ENCODE data around the gene ATP12A.

Gene ATP12A

DNA sequence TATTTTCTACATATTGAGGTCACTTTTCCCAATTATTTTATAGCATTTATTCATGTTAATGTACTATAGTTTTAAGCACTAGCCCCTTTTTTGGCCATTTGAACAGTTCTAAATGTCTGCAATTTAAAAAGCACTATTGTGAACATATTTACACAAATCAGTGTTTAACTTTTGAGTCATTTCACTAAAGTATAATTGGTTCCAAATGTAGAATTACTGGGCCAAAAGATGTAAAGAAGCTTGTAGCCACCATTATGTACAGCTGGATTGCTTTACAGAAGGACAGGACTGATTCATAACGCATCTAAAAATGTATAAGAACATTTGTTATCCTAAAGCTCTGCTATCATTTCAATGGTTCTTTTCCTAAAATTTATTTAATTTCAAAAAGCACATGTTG lies 16.6 kb upstream of the ATP12A start:
- DNase-seq = no peak

DNA sequence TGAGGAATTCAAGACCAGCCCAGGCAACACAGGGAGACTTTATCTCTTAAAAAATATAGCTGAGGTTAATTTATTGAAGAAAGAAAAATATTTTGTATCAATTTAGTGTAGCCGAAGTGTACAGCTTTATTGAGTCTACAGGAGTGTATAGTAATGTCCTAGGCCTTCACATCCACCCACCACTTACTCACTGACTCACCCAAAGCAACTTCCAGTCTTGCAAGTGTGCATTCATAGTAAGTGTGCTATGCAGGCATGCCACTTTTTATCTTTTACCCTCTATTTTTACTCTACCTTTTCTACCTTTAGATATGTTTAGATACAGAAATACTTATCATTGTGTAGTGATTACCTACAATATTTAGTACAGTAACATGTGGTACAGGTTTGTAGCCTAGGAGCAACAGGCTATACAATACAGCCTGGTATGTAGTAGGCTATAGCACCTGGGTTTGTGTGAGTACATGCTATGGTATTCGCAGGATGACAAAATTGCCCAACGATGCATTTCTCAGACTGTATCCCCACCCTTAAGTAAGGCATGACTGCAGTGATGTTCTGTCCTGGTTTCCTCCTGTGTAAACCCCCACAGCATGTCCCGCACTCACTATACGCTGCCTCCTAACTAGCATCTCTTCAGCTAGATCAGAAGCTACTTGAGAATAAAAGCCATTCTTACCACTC lies 15.3 kb upstream of the ATP12A start:
- no peak for DNase-seq

DNA sequence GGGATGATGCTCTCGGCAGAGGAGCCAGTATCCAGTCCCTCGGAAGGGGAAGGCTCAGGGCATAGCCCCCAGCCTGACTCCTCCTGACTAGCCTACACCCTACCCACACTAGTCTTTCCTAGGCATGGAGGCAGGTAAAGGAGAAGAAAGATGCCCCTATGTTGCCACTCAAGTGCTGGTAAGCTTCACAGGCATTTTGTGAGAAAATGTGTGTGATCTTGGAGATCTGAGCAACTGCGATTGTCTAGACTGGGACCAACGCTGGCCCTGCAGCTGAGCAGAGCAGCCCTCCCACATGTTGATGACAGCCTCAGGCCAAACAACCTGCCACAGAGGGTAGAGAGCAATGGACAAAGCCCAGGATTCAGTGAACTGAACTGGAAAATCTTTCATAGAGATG lies 11.7 kb upstream of the ATP12A start:
- no peak for DNase-seq

DNA sequence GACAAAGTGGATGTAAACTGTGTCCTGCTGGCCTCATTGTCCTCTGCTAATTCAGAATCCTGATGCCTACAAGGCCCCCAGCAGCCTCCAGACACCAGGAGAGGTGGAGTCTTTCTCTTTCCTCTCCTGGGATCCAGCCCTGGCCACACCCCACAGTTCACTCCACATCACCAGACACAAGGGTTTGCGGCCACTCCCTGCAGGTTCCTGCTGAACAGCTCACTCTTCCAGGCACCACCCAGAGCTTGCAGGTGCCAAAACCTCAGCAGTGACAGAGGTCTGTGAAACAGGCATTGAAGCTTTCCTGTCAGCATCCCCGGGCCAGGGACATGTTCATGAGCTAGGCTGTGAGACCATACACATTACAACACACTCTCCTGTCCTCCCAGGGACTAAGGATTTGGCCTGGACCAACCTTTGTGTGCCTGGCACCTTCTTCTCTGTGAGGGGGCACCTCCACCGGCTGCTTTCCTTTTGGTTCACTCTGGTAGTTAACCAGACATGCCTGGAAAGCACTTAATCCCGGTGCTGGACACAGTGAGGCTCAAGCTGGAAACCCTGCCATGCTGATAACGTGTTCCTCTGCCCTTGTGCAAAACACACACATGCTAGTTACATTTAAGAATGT lies 11.1 kb upstream of the ATP12A start:
- DNase-seq = no peak

DNA sequence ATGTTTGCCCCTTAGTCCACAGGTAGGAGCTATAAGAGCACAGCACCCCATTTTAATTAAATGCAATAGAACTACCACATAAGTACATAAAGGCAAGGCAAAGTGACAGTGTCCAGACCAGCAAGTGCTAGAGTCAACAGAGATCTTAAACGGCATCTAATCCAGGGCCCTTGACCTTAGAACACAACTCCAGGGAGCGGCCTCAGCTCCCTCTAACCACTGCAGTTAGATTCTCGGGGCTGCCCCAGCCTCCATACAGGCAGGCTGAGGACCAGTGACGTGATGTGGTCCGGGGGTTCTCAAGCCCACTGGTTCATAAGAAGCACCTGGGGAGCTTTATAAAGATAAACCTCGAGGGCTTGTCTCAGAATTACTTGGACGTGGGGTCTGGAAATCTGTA lies 10.0 kb upstream of the ATP12A start:
- DNase-seq = no peak

DNA sequence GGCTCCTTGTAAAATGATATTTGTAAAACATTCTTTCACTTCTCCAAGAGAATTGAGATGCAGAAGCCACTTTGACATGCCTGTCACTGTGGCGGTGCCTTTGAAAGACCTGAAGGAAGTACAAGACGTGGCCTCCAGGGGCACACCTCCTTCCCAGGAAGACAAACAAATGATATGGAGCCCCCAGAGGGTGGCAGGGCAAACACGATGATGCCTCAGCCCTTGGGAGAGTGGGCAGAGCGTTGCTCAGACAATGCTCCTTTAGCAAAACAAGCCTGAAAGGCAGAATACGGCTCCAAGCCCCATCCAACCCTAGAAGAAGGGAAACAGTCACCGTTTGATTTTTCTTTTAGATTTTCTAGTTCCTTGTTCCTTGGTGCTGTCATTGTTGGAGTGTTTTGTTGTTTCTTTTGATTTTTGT lies 9.2 kb upstream of the ATP12A start:
- no peak for DNase-seq

DNA sequence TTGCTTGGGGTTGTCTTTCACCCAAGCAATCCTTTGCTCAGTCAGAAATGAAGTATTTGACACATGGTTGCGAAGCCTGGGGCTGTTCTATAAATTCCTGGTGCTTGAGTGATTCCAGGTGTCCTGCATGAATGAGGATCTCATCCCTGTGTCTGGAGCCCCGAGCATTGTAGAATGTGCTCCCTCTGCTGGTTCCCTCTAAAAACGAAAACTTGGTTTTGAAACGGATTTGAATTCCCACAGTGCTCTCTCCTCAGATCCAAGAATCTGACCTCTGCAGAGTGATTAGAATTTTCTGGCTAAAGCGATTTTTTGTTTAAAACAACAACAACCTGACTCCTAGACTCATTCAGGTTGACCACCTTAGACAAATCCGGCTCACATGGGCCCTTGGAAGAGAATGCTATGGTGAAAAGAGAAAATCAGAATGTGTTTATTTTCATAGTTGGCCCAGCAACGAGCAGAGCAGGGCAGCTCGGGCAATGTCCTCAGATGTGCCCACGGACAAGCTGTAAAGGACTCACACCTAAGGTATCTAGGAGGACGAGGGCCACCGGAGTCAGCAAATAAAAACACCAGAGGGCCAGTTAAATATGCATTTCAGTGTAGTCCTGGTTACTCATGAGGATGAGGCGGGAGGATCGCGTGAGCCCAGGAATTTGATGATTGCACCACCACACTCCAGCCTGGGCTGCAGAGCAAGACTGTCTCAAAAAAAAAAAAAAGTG lies 8.7 kb upstream of the ATP12A start:
- DNase-seq = peak; percentile 5 to 30

DNA sequence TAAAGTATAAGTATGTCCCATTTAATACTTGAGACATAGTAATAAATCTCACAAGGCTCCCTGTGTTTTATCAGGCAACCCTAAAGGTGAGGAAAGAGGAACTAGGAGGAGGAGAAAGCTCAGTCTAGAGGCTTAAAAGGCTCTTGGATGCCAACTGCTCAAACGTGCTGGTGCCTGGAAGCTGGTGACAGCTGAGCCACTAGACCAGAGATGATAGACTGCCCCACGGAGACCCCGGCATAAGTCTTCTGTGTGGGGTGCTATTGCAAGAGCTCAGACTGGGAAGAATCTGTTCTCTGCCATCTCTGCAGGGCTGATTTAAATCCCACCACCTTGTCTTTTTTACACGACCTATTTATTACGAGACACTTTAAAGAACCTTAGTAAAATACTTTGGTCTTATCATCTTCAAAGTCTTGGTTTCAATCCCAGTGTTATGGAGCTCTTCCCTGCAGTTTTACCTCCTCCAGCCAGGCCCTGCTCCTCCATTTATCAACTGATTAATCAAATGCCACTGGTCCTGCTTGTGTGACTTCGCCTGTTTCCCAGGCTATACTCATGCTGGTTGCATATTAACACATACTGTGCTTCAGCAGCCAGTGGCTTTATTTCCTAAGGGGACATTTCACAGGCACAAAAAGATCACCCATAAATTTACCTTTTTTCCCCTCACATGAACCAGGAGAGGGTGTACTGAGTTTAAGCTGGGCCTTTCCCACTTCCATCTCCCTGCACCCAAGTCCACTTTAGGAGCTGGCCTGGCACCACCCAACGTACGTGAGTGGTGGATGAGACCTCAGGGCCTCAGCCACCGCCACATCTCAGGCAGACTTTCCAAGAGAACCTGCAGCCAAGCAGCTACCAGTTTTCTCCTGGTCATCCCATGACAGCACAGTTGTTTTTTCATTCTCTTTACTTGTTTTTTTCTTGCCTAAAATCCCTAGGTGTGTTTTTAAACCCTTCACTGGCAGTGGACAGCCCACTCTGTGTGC lies 7.8 kb upstream of the ATP12A start:
- DNase-seq = no peak

DNA sequence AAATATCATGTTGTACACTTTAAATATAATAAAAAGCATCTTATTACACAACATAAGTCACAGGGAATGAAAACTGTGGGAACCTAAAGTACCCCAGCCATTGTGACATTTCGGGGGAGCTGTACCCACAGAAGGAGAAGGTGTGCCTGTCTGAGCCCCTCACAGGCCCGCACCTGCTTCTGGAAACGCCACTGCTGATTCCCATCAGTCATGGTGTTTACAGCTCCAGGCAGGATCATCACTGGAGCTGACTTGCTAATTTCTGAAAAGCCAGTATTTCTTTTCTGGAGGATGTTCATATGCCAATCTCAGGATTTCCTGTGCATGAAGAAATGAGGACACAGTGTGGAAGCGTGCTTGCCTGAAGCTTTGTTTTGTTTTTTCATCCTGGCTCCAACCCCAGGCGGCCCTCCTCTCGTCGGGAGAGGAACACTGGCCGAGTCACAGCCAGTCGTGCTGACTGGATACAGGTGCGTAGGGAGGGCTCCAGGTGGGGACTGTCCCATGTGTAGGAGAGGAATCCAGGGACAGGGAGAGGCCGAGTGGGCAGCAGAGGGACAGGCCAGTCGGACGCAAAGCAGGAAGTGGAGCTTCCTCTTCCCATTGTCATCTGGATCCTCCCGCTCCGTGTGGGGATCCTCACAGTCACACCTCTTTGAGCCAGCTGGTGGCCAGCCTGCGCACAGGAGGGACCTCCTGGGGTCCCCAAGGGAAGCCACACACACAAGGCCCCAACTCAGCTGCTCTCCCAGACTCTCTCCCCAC lies 4.2 kb upstream of the ATP12A start:
- no peak for DNase-seq

DNA sequence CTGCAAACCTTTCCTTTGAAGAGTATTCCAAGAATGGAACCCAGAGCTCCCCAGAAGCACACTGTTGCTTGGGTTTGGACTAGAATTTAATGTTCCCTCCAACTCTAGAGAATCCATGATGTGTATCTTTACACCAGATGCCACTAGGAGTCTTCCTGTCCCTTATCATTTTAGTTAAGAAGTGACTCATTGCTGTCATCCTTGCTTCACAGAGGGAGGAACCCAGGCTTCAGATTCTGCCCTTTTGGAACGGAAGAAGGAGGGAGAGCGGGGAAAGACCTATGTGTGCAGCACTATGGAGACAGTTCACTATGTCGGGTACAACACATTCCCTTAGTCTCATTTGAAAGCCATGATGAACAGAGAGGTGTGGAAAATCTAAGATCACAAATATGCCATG lies 2.1 kb upstream of the ATP12A start:
- no peak for DNase-seq

DNA sequence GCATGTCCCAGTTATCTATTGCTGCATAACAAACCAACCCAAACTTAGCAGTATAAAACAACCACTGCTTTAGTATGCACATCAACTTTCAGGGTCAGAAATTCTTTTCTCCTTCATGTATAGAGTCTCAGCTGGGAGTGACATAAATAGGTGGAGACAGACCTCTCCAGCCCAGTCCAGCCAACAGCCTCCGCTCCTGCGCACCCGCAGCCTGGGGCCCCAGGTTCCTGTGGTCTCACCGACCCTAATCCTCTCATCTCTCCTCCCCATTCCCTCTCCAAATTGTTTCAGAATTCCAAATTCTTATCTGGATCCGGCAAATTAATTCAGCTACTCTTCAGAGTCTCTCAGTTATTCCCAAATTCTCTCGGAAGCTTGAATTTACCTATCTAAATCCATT lies 522 bp upstream of the ATP12A start:
- DNase-seq = no peak

DNA sequence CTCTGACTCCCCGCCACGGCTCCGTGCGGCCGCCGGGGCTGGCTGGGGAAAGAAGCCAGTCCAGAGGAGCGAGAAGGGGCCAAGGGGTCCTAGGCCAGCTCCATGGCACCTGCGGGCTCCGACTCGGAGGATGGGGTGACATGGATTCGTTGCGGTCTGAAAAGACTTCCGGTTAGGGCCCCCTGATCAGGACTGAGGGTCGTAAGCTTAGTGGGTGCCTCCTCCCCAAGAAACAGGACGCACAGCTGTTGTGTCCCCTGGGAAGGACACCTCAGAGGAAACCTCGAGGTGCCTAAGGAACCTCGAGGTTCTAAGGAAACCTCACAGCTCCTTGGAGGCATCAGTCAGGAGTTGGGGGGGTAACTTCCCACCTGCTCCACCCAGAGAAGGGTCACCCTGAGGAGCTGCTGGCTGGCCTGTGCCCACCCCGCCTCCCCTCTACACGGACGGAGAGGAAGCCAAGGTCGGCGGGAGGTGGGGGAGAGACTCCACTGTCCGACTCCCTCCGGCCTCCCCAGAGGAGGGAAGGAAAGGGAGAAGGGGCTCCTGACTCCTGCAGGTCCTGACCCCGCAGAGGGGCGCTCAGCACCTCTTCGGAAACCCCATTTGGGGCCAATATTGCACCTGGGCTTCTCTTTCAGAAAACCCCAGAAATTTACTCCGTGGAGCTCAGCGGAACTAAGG lies 855 bp downstream of the ATP12A start:
- DNase-seq = no peak

DNA sequence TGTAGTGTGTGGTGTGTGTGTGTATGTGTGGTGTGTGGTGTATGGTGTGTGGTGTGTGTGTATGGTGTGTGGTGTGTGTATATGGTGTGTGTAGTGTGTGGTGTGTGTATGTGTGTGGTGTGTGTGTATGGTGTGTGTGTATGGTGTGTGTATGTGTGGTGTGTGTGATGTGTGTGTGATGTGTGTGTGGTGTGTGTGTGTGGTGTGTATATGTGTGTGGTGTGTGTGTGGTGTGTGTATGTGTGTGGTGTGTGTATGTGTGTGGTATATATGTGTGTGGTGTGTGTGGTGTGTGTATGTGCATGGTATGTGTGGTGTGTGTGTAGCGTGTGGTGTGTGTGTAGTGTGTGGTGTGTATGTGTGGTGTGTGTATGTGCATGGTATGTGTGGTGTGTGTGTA lies 1.7 kb downstream of the ATP12A start:
- no peak for DNase-seq

DNA sequence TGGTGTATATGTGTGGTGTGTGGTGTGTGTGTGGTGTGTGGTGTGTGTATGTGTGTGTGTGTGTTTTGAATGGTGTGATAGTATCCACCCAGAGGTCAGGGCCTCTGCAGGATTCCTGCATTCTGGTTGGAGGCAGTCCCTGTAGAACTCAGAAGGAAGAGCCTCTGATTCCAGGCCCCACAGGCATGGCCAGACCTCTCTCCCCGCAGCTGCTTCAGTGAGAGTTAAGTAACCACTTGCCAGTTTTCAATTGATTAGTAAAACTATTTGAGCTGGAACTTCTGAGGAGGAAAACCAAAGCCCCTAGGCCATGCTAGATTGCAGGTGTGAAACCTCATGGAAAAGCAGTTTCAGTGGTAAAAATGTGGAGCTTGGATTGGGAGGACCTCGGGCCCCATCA lies 2.1 kb downstream of the ATP12A start:
- DNase-seq = no peak

DNA sequence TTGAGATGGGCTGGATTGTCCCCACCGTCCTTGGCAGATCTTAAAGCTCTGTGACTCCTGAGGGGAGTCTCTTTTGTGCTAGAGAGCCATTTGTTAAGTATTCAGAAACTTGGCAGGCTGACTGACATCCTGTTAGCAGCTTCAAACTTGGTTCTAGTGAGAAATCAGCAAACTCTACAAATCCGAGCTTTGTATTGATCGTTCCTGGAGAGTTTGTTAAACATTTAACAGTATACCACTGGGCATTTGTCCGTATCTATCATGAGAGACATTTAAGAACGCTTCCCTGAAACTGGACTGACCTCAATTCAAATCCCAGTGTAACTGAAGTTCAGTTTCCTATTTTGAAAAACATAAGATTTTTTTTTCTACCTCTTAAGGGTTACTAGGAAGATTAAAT lies 3.1 kb downstream of the ATP12A start:
- DNase-seq = no peak

DNA sequence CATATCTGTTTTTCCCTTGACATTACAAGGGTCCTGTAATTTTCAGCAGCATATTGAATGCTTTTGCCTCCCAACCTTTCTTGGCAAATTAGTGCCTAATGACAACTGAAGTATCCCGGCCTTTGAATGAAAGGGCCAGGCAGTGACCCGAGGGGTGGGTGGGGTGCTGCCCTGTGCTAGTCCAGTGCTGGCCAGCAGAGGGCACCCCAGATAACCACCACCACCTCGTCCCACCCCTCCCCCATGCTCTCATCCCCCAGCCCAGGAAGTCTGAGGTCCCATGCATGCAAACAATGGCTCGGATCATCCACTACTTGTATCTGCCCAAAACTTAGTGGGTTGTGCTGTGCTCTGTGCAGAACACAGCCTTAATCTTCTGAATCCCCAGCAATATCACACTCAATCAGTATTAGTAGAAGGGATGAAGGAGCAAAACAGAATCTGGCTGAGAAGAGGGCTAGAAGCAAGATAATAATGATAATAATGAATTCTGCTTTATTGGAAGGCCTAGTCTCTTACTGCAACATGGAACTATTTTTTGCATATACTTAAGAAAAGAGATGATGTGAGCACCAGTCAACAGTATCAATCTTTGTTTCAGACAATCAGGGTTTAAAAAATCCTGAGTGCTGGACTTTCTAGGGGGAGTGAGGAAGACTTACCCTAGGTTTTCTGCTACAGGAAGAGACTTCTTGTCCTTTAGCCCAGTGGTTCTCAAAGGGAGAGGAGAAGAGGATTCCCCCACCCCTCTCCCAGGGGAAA lies 3.8 kb downstream of the ATP12A start:
- peak in 1 of 2 experiments; percentile 2 for DNase-seq

DNA sequence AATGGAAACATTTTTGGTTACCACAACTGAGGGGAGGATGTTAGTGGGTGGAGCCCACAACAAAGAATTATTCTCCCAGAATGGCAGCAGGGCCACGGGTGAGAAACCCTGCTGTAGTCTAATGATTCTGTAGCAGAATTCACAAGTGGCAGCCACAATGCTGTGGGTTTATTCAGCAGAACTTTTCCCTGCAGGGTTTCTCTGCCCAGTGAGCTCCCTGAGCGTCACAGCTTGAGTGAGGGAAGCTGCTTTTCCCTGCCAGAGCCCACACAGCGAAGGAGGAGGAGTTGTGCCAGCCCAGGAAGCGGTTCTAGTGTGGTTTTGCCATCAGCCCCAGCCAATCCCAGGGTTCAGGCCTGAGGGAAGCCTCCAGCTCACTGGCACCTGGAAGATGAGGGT lies 4.4 kb downstream of the ATP12A start:
- no peak for DNase-seq

DNA sequence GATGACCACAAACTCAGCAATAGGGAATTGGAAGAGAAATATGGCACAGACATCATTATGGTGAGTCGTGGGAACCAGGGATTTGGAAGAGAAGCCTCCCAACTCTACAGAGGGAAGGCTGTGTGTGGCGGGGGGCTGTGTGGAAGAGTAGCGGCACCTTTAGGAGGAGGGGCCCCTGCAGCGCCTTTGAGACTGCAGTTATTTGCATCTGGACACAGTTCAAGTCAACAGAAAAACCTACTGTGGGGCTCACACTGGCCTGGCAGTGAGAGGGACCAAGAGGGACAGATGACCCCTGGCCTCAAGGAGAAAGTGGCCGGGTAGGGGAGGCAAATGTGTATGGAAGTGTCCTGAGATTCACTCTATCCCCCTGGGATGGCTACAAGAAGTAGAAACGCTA lies 5.1 kb downstream of the ATP12A start:
- DNase-seq = no peak

DNA sequence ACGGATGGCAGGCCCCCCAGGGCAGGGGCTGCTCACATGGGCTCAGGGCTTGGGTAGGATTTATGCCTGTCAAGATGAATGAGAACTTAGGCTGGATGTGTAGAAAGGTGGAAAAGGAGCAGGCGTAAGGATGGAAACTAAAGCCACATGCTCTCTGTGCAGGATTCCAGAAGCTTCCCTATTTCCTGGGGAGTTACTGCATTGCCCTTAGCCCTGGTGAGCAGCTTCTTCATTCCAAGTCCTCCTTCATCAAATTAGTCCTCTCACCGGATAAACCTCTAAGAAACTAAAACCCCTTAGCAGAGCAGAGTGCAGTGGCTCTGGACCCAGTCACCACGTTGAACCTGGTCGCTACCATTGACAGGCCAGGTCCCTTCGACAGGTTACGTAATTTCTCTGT lies 7.4 kb downstream of the ATP12A start:
- no peak for DNase-seq

DNA sequence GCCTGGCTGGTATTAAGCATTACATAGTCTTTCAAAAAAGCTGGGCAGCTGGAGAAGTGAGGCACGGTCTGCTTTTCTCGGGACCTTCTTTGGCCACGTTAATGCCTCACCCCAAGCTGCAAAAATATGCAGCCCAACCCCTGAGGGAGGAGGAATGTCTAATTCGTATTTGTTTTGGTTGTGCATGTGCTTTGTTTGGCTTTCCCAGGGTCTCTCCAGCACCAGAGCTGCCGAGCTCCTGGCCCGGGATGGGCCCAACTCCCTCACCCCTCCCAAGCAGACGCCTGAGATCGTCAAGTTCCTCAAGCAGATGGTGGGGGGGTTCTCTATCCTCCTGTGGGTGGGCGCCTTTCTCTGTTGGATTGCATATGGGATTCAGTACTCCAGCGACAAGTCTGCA lies 7.9 kb downstream of the ATP12A start:
- DNase-seq = no peak

DNA sequence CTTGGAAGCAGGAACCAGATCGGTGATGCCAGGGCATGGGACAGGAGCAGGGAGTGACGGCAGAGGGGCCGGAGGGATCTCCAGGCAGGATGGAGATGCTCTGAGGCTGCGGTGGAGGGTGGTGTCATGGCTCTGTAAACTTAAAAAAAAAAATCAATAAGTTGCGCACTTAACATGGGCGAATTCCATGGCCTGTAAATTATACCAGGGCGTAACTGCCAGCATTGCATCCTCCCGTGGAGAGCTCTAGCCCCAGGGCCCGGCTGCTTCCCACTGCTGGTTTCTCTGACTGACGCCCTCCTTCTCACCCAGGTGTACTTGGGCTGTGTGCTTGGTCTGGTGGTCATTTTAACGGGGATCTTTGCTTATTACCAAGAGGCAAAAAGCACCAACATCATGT lies 8.7 kb downstream of the ATP12A start:
- DNase-seq = no peak

Measured in NCI-H446 (cell line).